H4 (cell line): ENCODE measurements around the gene FCHSD1. TPM values are rescaled to one million over a fixed set of nuclear protein-coding genes. Genes with fewer than 3 reads are reported as not detected.

ENCODE experiments used
- DNase-seq: peaks from one replicate; pipeline ENCODE4 v3.0.0-alpha.2; 2015; ENCODE audit warnings: low spot score
- total RNA-seq: library from RNA; depleted of rRNA; stranded (reverse); fragments of >200 nt; shearing (Covaris generic); gene quantifications from 2 replicates; pipeline ENCODE4 v1.2.3, GENCODE V29; 2014

Gene FCHSD1
- total RNA-seq, 1 experiment from 2014 or later = 5.9 TPM

- peak; percentile 71 for DNase-seq
These were observed 9.5 kb downstream of the FCHSD1 start for GRCh38 chr5:141641634-141642267.

DNA sequence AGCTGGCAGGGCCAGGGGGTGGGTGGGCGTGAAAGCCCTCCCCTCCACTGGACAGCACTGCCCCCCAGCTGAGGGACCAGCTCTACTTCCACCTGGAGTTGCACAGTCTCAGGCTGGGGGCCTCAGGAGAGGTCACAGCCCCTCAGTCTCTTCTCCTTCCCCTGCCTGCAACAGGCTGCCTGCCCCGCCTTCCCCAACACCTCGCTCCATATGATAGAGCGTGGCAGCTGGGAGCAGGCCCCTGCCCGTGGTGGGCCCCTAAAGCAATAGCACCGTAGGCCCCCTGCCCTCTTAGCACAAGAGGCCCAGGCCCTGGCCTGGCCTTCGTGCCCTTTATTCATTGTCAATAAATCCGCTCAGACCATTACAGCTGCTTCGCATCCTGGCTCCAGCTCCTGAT is 10.5 kb downstream of the FCHSD1 start:
- DNase-seq = no peak

- DNase-seq = no peak
These were observed 11.2 kb downstream of the FCHSD1 start for GRCh38 chr5:141640051-141640415.

DNA sequence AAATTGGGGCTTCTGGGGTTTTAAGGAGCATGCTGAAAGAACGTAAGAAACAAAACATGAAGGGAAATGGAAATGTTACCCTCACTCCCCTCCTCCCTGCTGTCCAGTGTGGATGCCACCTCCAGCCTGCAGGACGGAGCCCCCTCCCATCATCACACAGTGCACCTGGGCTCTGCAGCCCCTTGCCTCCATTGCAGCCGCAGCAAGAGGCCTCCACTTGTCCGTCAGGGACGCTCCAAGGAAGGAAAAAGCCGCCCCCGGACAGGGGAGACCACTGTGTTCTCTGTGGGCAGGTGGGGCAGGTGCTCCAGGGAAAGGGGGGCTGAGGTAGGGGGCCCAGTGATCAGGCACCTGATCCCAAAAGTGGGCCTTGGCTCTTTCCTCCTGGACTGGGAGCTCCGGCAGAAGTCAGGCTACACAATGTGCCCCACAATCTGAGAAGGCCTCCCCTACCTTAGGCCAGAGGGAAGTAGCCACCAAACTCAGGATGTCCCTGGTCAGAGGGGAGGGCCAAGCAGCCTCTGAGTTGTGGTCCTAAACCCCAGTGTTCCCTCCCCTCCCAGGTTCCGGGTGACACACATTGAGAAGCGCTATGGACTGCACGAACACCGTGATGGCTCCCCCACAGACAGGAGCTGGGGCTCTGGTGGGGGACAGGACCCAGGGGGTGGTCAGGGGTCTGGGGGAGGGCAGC is 11.7 kb downstream of the FCHSD1 start:
- no peak for DNase-seq

- DNase-seq = no peak
These were observed 12.4 kb downstream of the FCHSD1 start for GRCh38 chr5:141638771-141639170.

- DNase-seq = no peak
These were observed 13.3 kb downstream of the FCHSD1 start for GRCh38 chr5:141637767-141638419.

DNA sequence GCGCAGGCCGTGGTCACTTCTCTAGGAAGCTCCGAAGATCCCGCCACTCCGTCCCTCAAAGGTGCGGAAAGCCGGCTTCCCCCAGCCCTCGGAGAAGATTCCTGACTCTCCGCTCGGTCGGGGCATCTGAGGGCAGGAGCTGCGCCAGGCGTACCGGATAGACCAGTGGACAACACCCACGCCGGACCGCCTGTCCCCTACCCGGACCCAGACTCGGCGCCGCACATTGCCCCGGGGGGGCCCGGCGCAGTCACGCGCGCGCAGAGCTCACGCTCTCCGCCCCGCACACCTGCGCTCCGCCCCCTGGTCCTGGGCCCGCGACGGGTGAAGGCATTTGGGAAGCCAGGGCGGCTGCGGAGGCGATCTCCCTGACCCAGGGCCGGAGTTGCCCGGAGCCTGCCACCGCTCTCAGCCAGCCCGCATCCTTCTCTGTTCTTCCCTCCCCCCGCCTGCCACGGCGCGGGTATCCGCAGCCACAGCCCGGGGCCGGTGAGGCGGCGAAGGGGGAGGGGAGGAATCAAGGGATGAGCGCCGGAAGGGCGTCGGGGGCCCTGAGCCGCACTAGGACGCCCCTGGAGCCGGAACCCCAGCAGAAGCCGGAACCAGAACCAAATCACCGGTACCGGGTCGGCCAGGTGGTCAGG is 14.0 kb downstream of the FCHSD1 start:
- DNase-seq = no peak

DNA sequence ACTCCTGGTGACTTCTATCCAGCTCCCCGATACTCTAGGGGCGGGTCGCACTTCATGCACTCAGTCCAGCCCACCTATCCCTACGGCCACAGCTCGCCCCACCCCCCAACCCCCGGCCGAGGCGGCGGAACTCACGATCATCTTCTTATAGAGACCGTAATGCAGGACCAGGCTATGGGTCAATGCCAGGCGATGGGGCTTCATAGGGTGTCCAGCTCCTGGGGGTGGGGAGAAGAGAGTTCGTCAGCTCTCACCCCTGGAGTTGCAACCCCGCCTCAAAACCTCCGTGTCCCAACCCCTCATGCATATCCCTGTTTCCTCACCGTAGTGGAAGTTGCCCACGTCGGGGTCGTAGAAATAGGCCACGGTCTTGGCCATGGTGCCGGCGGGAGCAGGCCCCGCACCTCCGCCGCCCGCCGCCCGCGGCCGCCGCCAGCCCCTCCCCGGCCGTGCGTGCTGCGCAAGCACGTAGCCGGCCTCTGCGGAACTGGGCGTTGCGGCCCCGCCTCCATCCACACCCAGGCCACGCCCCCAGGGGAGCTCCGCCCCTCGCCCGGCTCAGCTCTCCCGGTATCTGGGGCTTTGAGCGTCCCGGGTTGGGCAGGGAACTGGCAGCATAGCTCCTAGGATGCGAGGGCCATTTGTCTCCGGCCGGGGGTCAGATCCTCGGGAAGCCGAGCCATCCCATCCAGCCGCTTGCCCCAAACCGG is 14.7 kb downstream of the FCHSD1 start, which contains the start of the genes HDAC3 and RELL2:
HDAC3 (minus strand) TSS at position 437 of the 710 bp plus-strand sequence; CDS start at position 378, 59 bp downstream.
RELL2 (plus strand) TSS at position 585 of the 710 bp plus-strand sequence. CDS start 1,229 bp downstream, outside the sequence.
- peak; percentile 78 for DNase-seq

GRCh38 chr5:141636106-141636412 is 15.2 kb downstream of the FCHSD1 start:
- DNase-seq = no peak

DNA sequence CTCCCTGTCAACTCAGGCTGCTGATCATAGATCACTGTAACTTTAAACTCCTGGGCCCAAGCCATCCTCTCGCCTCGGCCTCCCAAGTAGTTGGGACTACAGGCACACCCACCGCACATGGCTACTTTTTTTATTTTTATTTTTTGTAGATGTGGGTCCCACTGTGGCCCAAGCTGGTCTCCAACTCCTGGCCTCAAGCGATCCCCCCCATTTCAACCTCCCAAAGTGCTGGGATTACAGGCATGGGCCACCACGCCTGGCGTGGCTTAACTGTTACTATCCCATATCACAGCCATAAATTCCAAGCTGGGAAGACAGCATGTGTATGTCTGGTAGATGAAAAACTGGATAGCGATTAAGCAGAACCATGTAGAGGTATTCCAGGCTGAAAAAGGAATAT is 15.6 kb downstream of the FCHSD1 start:
- DNase-seq = no peak

DNA sequence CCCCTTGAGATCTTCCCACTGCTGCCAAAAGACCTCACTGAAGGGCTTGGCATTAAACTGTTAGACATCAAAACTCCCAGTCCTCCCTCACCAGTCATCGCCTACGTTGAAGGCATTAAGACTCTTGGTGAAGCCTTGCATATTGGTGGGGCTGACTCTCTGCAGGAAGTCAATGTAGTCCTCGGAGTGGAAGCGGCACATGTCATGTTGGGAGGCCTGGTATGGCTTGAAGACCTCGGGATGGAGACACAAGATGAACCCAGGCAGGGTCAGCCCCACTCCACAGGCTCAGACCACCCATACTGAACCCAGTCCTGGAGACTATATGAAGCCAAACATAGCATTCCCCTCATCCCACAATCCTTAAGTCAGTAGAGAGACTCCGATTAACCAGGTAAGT is 16.5 kb downstream of the FCHSD1 start:
- DNase-seq = no peak

GRCh38 chr5:141633871-141634561 is 17.2 kb downstream of the FCHSD1 start:
- no peak for DNase-seq

GRCh38 chr5:141632650-141633049 is 18.6 kb downstream of the FCHSD1 start:
- no peak for DNase-seq

DNA sequence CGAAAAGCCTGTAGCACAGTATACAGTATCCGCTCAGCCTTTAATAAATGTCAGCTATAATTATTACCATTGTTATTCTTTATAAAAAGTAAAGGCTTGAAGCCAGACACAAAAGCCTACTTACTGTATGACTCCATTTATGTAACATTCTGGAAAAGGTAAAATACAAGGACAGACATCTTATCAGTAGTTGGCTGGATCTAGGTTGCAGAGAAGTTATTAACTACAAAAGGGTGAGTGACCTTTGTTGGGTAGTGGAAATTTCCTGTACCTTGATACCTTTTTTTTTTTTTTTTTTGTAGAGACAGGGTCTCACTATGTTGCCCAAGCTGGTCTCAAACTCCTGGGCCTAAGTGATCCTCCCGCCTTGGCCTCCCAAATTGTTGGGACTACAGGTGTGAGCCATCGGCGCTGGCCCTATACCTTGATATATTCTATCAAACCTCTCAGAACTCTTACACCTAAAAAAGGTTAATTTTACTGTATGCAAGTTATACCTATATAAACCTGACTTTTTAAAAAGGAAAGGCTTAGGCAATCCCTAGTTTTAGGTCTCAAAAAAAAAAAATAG is 20.6 kb downstream of the FCHSD1 start:
- no peak for DNase-seq

- DNase-seq = no peak
These were observed 22.9 kb downstream of the FCHSD1 start for GRCh38 chr5:141628175-141628788.

DNA sequence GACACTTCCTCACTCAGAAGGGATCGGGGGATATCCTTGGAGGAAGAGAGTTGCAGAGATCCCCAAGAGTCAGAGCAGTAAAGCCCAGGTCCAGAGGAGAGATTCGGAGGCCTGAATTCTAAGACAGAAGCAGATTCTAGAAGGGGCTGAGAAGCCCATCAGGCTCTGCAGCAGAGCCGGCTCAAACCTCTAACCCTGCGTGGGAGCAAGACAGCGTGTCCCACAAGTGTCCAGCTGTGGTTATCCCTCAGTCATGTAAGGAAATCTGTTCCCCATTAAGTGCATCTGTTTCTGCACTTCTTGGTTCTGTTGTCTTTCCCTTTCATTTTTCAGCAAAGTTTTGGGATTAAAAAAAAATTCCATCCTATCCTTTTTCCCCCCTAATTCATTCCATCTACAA is 27.6 kb downstream of the FCHSD1 start:
- DNase-seq = no peak

GRCh38 chr5:141623186-141623585 is 28.0 kb downstream of the FCHSD1 start:
- no peak for DNase-seq

DNA sequence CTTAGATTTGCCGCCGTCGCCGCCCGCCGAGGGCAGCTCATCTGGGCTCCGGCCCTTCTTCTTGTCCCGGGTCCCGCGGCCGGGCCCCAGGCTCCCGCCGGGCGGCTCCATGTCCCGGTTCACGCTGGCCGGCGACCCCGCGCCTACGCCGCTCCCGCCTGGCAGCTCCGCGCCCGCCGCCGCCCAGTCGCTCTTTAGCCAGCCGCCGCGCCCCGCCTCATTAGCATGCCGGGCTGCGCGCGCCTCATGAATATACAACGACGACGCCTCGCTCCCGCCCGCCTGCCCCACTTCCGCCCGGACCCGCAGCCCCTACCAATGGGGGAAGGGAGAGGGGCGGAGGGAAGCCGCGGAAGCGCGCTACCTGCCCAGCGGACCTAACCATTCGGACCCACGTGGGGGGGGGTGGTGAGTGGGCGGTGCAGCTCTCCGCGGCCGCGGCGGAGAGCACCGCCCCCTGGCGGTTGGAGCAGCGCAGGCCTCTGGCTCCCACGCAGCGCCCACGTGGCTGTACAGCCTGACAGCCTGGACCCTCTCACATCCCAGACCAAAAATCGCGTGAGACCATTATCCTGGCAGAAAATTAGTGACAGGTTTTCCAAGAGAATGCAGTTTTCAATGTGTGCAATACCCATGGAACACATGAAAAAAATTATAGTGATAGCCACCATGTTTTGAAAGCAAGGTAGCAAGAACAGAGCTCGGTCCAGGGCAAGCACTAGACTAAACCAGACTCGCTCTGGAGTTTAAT is 32.2 kb downstream of the FCHSD1 start, which contains the start of gene DIAPH1:
DIAPH1 (minus strand) TSS at position 197 of the 751 bp plus-strand sequence; CDS start at position 111, 86 bp downstream.
- DNase-seq = peak; percentile 95

DNA sequence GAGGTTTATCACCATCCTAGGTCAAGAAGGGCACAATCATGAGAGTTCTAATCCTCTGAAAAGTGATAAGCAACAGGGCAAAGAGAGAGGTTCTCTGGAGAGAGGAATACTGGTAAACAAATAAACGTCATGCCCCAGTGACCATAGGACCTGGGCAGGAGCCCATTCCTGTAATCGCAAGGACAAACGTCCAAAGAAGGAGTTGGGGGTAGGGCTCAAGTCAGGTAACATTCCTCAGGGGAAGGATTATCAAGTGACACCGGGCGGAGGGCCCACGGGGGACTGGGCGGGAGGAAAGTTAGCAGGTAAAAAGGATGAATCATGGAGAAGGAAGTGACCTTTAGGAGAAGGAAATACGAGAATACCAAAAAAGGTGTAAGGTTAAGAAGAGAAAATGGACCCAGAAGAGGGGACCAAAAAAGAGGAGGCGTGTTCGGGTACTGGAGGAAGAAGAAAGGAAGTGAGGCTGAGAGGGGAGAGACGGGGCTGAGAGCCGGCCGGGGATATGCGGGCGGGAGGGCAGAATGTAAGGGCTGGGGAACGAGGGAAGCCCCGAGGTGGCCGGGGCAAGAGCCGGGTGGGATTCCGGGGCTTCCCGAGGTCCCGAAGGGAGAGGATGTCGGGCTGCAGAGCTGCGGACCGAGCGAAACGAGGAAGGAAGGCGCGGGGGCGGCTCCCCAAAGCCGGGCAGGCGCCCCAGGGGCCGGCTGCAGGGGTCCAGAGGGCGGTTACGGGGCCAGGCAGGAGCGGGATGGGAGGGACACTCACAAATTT is 33.0 kb downstream of the FCHSD1 start:
- peak; percentile 30 for DNase-seq
